ENCODE data around the gene ABCA7.
"Not testable (repeated sequence)": the region's sequence is repeated elsewhere in the genome, so short reads cannot be mapped to it uniquely, and the experiment has no call there.

ABCA7 gene

DNA sequence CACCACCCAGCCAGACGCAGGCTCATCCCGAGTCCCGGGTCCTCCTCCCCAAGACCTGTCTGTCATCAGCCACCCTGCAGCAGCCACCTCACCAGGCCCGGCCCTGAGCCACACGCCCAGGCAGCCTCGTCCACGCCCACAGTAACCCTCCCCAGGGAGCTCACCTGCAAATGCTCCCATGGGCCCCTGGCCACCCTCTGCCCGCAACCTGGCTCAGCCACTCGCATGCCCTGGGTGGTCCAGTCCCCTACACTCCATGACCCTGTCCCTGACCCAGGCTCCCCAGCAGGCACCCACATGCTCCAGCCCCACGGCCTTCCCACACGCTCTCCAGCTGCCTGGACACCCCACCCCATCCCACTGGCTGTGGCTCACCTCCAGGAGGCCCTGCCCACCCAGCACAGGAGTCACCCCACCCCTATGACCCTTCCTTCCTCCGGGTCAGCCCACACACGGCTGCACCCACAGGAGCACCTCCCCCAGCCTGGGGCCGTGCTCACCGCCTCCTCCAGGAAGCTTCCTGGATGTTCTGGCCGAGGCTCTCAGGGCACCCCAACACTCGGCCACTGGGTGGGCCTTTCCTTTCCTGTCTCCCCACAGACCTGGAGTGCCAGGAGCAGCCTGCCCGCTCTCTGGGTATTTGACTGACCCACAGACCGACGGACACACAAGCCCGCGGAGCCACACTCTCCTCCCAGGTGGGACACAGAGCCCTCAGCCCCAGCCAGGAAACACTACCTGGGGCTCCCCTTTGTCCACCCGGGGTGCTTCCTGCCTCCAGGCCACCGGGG lies 22.6 kb upstream of the ABCA7 start:
- DNase-seq, result no peak

DNA sequence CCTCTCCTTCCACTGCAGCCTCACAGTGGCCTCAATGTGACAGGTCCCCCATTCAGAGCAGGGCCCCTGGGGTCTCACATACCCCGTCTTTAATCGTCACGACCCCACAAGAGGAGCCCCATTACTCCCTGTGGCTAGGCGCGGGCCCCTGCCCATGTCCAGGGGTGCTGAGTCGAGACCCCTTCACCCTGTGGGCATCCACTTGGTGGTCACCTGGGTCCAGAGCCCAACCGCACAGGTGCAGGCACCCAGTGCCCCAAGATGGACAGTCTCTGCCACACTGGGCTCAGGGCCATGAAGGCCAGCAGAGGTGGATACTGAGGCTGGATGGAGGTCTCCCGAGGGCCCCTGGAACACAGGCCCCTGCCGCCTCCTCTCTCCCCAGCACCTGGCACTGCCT lies 22.0 kb upstream of the ABCA7 start:
- no peak for DNase-seq

DNA sequence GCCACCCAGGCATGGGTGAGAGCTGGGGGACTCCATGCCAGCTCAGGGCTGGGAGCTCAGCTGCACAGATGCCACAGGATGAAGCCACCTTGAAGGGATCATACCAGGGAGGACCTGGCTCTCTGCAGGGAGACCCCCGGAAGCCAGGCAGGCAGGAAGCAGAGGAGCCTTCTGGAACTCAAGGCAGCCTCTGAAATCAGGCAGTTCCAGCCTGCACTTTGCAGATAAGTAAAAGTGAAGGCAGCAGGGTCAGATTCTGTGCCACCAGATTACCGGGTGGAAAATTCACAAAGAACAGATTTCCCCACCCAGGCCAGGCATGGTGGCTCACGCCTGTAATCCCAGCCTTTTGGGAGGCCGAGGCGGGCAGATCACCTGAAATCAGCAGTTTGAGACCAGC lies 21.5 kb upstream of the ABCA7 start:
- DNase-seq, result no peak

GRCh38 chr19:1018932-1019615 lies 20.8 kb upstream of the ABCA7 start:
- DNase-seq, result no peak

- DNase-seq, result no peak
Measured at GRCh38 chr19:1019616-1019961, 20.3 kb upstream of the ABCA7 start.

DNA sequence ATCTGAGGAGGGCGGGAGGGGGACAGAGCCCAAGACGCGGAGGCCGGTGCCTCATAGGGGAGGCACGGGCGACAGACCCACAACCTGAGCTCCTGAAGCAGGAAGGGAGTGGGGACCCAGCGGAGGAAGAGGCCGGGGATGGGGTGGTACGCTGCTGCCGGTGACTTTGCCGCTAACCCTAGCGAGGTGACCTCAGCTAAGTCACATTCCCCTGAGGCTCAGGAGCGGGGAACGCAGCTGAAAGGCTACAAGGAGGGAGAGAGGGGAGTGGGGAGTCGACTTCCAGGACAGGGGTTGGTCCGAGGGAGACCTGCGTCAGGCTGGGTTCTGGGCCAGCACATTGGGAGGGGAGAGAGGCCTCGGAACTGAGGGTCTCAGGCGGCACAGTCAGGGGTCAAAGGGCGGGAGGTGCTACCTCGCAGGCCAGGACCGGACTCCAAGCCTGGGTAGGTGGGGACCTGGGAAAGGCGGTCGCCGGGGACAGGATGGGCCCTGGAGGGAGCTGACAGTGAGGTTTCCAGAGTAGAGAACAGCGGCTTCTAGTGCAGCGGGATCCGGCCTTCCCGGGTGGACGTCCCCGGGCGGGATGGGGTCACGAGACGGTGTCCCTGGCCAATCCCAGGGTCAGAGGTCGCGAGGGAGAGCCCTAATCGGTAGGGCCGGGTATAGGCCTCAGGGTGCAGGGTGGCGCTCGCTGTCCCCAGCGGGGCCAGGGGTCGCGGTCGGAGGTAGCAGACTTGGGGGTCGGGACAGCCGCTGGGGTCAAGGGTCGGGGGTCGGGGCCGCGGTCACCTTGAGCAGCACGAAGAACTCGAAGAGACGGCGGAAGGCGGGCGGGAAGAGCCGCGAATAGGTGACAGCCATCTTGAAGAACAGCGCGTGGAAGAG lies 19.7 kb upstream of the ABCA7 start:
- no peak for DNase-seq

- peak; percentile 98 for DNase-seq
Measured at GRCh38 chr19:1020868-1021425, 19.0 kb upstream of the ABCA7 start, which contains the start of gene TMEM259. TMEM259 (minus strand) TSS chr19:1021123; CDS start chr19:1020996, 127 bp downstream.

- DNase-seq, result not testable (repeated sequence)
Measured at GRCh38 chr19:1023883-1024188, 16.1 kb upstream of the ABCA7 start.

DNA sequence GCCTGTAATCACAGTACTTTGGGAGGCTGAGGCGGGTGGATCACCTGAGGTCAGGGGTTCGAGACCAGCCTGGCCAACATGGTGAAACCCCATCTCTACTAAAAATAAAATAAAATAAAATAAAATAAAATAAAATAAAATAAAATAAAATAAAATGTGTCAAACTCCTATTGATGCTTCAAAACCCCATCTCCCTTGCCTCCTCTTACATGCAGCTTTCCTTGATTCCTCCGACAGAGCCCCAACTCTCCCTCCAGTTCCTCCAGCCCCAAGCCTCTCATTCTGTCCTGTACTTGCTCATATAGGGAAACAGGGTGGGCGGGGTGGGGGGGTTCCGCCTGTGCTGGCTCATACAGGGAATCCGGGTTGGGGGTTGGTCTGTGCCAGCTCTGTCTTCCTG lies 14.8 kb upstream of the ABCA7 start:
- not testable (repeated sequence) for DNase-seq

DNA sequence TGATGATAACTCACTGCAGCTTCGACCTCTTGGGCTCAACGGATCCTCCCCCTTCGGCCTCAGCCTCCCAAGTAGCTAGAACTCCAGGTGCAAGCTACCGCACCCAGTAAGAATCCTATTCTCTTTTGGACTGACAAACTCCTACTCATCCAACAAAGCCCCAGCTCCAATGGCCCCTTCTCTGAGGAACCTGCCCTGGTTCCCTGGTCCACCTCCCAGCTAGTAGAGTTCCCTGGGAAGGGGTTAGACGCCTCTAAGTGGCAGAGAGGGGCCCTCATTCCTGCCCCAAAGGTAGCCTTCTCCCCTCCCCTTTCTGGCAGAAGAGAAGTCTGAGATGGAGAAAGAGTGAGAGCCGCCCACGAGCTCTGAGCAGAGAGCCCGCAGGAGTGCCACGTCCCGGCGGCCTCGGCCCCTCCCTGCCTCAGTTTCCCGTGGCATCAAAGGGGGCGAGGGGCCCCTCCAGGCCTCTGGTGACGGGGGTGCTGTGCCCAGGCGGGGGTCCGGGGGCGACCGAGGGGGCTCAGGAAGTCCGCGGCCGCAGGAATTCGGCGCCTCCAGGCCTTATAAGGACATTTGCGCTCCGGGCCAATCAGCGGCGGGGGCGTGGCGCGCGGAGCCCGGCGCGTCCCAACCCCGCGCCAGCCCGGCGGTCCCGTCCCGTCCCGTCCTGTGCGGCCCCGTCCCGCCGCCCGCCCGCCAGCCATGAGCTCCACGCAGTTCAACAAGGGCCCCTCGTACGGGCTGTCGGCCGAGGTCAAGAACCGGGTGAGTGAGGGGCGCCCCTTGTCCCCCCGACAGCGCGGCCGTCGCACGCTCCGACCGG lies 13.7 kb upstream of the ABCA7 start, which contains the start of gene CNN2:
CNN2 (plus strand) TSS at position 649 of the 823 bp plus-strand sequence; CDS start at position 703, 54 bp downstream.
- peak; percentile 54 to 60 for DNase-seq

- peak; percentile 38 to 42 for DNase-seq
Measured at GRCh38 chr19:1026783-1027649, 12.9 kb upstream of the ABCA7 start.

DNA sequence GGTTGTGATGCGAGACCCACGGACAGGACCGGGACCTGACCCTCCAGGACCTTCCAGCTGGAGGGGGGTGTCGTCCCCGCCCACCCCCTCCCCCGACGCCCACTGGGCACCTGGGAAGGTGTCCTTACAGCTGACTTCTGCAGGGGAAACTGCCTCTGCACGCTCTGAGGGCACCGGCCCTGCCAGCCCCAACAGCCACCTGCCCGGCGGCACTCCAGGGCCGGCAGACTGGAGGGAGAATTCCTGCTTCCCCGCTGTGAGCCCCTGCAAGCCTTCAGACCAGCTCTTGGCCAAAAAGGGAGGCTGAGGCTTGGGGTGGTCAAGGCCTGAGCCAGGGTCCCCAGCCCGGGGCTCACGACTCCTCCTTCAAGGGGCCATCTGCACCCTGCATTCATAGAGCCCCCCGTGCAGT lies 12.3 kb upstream of the ABCA7 start:
- no peak for DNase-seq

DNA sequence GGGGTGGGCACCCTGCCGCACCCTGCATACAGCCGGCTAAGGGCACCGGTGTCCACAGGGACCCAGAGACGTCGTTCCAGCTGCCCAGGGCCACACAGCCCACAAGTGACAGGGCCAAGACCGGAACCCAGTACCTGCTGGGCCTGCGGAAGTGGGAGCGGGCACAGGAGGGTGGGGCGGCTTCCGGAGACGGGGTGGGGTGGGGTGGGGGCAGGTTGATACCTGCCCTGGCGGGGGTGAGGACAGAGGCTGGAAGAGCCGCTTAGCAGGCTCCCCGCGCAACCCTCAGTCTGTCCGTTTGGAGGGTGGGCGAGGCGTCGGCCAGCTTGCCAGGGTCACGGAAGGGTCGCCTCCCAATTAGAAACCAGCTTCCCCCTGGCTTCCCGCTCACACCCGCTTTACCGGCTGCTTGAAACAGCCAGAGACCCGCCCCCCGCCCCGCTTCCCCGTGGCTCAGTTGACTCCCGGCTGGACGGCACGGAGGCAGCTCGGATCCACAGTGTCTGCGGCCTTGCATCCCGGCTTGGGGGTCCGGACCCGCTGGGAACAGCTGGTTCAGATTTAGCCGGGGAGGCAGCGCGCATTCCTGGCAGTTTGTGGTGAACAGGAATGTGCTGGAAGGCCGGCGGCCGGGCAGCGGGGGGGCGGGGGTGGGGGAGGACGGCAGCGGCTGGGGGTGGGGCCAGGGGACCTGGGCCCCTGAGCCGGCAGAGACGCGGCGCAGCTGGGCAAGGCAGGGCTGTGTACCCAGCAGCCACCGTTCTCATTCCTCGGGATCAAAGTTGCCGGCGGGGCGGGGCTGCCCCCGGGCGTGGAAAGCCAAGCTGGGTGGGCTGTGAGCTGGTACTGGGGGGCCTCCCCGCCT lies 11.6 kb upstream of the ABCA7 start:
- peak; percentile 66 to 71 for DNase-seq

- no peak for DNase-seq
Measured at GRCh38 chr19:1032264-1032867, 7.5 kb upstream of the ABCA7 start.

DNA sequence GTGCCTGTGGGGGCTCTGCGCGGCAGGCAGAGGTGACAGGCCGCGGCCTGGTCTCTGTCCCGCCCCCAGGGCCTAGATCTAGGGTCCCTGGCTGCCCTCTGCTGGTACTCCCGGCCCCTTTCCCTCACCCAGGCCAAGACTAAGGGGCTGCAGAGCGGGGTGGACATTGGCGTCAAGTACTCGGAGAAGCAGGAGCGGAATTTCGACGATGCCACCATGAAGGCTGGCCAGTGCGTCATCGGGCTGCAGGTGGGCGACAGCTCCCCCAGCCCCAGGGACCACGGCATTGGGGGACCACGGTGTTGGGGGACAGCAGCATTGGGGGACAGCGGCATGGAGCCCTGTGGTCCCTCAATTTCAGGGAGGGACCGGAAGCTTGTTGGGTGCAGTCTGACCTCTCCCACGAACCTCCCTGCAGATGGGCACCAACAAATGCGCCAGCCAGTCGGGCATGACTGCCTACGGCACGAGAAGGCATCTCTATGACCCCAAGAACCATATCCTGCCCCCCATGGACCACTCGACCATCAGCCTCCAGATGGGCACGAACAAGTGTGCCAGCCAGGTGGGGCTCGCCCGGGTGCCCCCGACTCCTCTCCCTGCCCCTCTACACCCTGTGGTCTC lies 3.8 kb upstream of the ABCA7 start:
- peak in 1 of 2 donors; percentile 28 for DNase-seq

- no peak for DNase-seq
Measured at GRCh38 chr19:1037621-1038064, 2.3 kb upstream of the ABCA7 start.

GRCh38 chr19:1038978-1039645 lies 795 bp upstream of the ABCA7 start:
- DNase-seq, result peak in 1 of 2 donors; percentile 23

DNA sequence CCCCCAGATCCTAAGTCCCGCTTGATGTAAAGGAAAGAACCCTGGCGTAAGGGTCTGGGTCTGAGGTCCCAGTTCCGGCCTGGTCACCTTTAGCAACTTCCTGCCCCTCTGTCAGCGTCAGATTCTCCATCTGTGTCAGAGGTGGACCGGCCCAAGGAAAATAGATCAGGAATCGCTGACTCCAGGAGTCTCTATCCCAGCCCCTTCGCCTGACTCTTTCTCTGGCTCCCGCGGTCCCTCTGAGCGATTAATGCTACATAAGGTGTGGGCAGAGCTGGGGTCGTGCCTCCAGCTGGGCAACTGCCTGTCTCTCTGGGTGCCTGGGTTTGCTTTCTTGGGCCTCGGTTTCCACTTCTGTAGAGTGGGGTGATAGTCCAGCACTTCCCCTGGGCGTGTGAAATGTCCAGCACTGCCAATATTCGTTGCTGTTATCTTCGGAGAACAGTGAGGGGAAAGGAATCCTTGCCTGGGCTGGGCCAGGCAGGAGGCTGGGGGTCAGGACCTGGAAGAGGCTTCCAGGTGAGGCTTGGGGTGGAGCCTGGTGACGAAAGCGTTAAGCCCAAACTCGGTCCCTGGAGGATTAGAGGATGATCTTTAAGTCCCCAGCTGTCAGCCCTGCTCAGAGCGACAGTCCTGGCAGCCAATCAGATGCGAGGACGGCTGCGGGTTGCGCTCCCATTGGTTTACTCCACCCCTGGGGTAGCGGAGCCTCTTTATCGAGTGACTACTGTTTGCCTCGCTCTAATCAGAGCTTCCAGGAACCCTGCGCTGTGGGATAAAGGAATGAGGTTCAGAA lies 767 bp downstream of the ABCA7 start:
- DNase-seq, result peak; percentile 93
